Cardiac muscle cell (in vitro differentiated cells and primary cell): ENCODE data around the gene SMIM14. TPM values are rescaled to one million over a fixed set of nuclear protein-coding genes. Genes with fewer than 3 reads are reported as not detected.
"Not testable (repeated sequence)": the region's sequence is repeated elsewhere in the genome, so short reads cannot be mapped to it uniquely, and the experiment has no call there.

Experiments
- DNase-seq, 2 donors: peaks; one replicate each; pipeline versions ENCODE4 v3.0.0 to v3.0.0-alpha.2; 2010 to 2017; ENCODE audit warnings: low read depth in 1 of 2, low spot score in 1 of 2
- H3K27ac ChIP-seq: fragments of 200-600 bp; sonication (generic); 2 replicates; pipeline ENCODE4 v1.5.1; 2016
- H3K27me3 ChIP-seq: fragments of 200-600 bp; sonication (generic); 2 replicates; pipeline ENCODE4 v1.6.0; 2016; ENCODE audit warnings: control low read depth
- H3K36me3 ChIP-seq: fragments of 200-600 bp; sonication (generic); 2 replicates; pipeline ENCODE4 v1.5.1; 2016; ENCODE audit warnings: control low read depth
- H3K4me1 ChIP-seq: fragments of 200-600 bp; sonication (generic); 2 replicates; pipeline ENCODE4 v1.8.1; 2017; ENCODE audit warnings: low read depth, mild to moderate bottlenecking, mixed run types
- H3K4me3 ChIP-seq: fragments of 200-600 bp; sonication (generic); 2 replicates; pipeline ENCODE4 v1.5.1; 2016; ENCODE audit warnings: mild to moderate bottlenecking
- H3K9me3 ChIP-seq: fragments of 200-600 bp; sonication (generic); 2 replicates; pipeline ENCODE4 v1.5.1; 2017; ENCODE audit warnings: low read depth, mild to moderate bottlenecking, control low read depth
- CTCF ChIP-seq: IDR thresholded peaks from 2 replicates; pipeline ENCODE4 v1.5.1; 2012; ENCODE audit warnings: low read depth, mild to moderate bottlenecking, low read length
- polyA plus RNA-seq: library from polyadenylated mRNA; unstranded; fragments of >200 nt; fragmentation: Nextera tagmentation; extraction: Ambion mirVana; gene quantifications from 2 replicates; pipeline ENCODE4 v1.2.1, GENCODE V29; 2016
- total RNA-seq: library from RNA; depleted of rRNA; stranded (reverse); fragments of >200 nt; gene quantifications from 2 replicates; pipeline ENCODE4 v1.2.3, GENCODE V29; 2016

The SMIM14 gene
- total and polyA plus RNA-seq, 2 experiments from 2014 or later, result 5.2 to 35.9 TPM

- TF ChIP-seq CTCF, result no peak
- Histone ChIP-seq H3K27me3 (no peaks in the 10 kb centered on the region), H3K4me1 (no peaks in the 10 kb centered on the region), H3K27ac (no peak overlapping the region), H3K9me3 (no peaks in the 10 kb centered on the region), H3K4me3 (no peak overlapping the region), H3K36me3 (peaks cover 59% of the 10 kb centered on the region)
- no peak for DNase-seq
Observed at GRCh38 chr4:39510348-39510929, 128.2 kb downstream of the SMIM14 start.

GRCh38 chr4:39505581-39505980 lies 133.1 kb downstream of the SMIM14 start:
- H3K27me3 ChIP-seq, result no peaks in the 10 kb centered on the region
- H3K4me1 ChIP-seq, result no peaks in the 10 kb centered on the region
- no peak overlapping the region for H3K27ac ChIP-seq
- no peak for DNase-seq
- no peak for TF ChIP-seq CTCF
- peaks cover 66% of the 10 kb centered on the region for H3K36me3 ChIP-seq
- no peak overlapping the region for H3K4me3 ChIP-seq
- no peaks in the 10 kb centered on the region for H3K9me3 ChIP-seq

GRCh38 chr4:39504538-39504937 lies 134.1 kb downstream of the SMIM14 start:
- peaks cover 61% of the 10 kb centered on the region for H3K36me3 ChIP-seq

GRCh38 chr4:39502664-39503035 lies 136.0 kb downstream of the SMIM14 start:
- not testable (repeated sequence) for H3K9me3 ChIP-seq, H3K4me3 ChIP-seq, H3K27ac ChIP-seq, H3K27me3 ChIP-seq, DNase-seq, H3K4me1 ChIP-seq
- peaks cover 57% of the 10 kb centered on the region for H3K36me3 ChIP-seq

More at GRCh38 chr4:39504538-39504937, 134.1 kb downstream of the SMIM14 start:
- DNase-seq, result no peak
- Histone ChIP-seq H3K4me1 (no peaks in the 10 kb centered on the region), H3K27me3 (no peaks in the 10 kb centered on the region), H3K9me3 (no peaks in the 10 kb centered on the region), H3K4me3 (no peak overlapping the region), H3K27ac (no peak overlapping the region)
- no peak for TF ChIP-seq CTCF

- Histone ChIP-seq H3K27me3 (no peaks in the 10 kb centered on the region), H3K4me3 (no peak overlapping the region), H3K36me3 (peaks cover 57% of the 10 kb centered on the region), H3K27ac (no peak overlapping the region), H3K4me1 (no peaks in the 10 kb centered on the region), H3K9me3 (no peaks in the 10 kb centered on the region)
- DNase-seq, result peak in 1 of 2 donors; percentile 27
- no peak for TF ChIP-seq CTCF
Observed at GRCh38 chr4:39502019-39502663, 136.5 kb downstream of the SMIM14 start.

- Histone ChIP-seq H3K27me3 (no peaks in the 10 kb centered on the region), H3K4me3 (no peak overlapping the region), H3K36me3 (peaks cover 31% of the 10 kb centered on the region), H3K27ac (no peak overlapping the region), H3K9me3 (no peaks in the 10 kb centered on the region), H3K4me1 (no peaks in the 10 kb centered on the region)
- no peak for TF ChIP-seq CTCF
- DNase-seq, result no peak
Observed at GRCh38 chr4:39498727-39499020, 140.0 kb downstream of the SMIM14 start.
